Erythroblast (primary cell): Measurements from ENCODE around the gene KLF2.

Experiments
- GATA1 ChIP-seq: IDR thresholded peaks from 2 replicates; pipeline ENCODE4 v1.6.1; 2011; ENCODE audit warnings: low read depth, mild to moderate bottlenecking, control low read depth, low read length, moderate library complexity
- POLR2A ChIP-seq: IDR thresholded peaks from 2 replicates; pipeline ENCODE4 v1.6.1; 2011; ENCODE audit warnings: mild to moderate bottlenecking, low read length

GRCh38 chr19:16327501-16327900 is 2.9 kb downstream of the KLF2 start:
- no peak for TF ChIP-seq POLR2A
- TF ChIP-seq GATA1: no peak
